DOHH2 (cell line): ENCODE results near the gene SIPA1.

ENCODE experiments used
- EZH2phosphoT487 ChIP-seq: fragments of 200-600 bp; sonication (generic); IDR thresholded peaks from 2 replicates; pipeline ENCODE4 v1.6.1; 2017; ENCODE audit warnings: borderline replicate concordance, mild to moderate bottlenecking, antibody characterized with exemption, low read length, moderate library complexity, mixed read lengths
- TF ChIP-seq, protein P1 (sequence below): fragments of 200-600 bp; sonication (generic); IDR thresholded peaks from one replicate; pipeline ENCODE4 v1.5.1; 2014; ENCODE audit warnings: antibody characterized with exemption, mild to moderate bottlenecking, low read depth, low read length; ENCODE audit not compliant: poor library complexity, severe bottlenecking

DNA sequence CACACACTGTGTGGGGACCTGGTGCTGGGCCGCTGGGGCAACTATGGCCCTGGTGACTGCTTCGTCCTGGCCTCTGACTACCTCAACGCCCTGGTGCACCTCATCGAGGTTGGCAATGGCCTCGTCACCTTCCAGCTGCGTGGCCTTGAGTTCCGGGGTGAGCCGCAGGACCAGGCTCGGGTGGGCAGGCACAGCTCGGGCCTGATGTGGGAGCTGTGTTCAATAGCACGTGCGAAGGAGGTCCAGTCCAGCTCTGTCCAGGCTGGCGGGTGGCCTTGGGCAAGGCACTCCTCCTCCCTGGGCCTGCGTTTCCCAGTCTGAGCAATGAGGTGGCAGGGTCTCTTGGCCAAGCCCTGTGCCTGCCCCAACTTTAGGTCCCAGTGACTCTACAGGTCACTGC, 8.3 kb upstream of the SIPA1 start:
- TF ChIP-seq, protein P1, sequence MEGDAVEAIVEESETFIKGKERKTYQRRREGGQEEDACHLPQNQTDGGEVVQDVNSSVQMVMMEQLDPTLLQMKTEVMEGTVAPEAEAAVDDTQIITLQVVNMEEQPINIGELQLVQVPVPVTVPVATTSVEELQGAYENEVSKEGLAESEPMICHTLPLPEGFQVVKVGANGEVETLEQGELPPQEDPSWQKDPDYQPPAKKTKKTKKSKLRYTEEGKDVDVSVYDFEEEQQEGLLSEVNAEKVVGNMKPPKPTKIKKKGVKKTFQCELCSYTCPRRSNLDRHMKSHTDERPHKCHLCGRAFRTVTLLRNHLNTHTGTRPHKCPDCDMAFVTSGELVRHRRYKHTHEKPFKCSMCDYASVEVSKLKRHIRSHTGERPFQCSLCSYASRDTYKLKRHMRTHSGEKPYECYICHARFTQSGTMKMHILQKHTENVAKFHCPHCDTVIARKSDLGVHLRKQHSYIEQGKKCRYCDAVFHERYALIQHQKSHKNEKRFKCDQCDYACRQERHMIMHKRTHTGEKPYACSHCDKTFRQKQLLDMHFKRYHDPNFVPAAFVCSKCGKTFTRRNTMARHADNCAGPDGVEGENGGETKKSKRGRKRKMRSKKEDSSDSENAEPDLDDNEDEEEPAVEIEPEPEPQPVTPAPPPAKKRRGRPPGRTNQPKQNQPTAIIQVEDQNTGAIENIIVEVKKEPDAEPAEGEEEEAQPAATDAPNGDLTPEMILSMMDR, result no peak
- TF ChIP-seq EZH2phosphoT487, result no peak
